ENCODE data around the gene MFN1. TPM values are rescaled to one million over a fixed set of nuclear protein-coding genes. Genes with fewer than 3 reads are reported as not detected.
"Not testable (repeated sequence)": the region's sequence is repeated elsewhere in the genome, so short reads cannot be mapped to it uniquely, and the experiment has no call there.

MFN1 gene
- total RNA-seq, 1 donor from 2014 or later, result 25.1 TPM

DNA sequence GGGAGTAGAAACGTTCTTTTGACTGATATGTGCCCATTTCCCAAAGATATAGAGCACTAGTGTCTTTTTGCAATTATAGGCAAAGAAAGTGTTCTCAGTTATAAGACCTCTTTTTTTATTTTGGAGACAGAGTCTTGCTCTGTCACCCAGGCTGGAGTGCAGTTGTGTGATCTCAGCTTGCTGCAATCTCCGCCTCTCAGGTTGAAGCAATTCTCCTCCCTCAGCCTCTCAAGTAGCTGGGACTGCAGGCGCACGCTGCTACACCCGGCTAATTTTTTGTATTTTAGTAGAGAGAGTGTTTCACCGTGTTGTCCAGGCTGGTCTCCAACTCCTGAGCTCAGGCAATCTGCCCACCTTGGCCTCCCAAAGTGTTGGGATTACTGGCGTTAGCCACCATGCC, 45.4 kb upstream of the MFN1 start:
- H3K9me3 ChIP-seq, result no peaks in the 10 kb centered on the region
- no peaks in the 10 kb centered on the region for H3K4me1 ChIP-seq
- H3K36me3 ChIP-seq, result no peaks in the 10 kb centered on the region
- TF ChIP-seq, protein P1, sequence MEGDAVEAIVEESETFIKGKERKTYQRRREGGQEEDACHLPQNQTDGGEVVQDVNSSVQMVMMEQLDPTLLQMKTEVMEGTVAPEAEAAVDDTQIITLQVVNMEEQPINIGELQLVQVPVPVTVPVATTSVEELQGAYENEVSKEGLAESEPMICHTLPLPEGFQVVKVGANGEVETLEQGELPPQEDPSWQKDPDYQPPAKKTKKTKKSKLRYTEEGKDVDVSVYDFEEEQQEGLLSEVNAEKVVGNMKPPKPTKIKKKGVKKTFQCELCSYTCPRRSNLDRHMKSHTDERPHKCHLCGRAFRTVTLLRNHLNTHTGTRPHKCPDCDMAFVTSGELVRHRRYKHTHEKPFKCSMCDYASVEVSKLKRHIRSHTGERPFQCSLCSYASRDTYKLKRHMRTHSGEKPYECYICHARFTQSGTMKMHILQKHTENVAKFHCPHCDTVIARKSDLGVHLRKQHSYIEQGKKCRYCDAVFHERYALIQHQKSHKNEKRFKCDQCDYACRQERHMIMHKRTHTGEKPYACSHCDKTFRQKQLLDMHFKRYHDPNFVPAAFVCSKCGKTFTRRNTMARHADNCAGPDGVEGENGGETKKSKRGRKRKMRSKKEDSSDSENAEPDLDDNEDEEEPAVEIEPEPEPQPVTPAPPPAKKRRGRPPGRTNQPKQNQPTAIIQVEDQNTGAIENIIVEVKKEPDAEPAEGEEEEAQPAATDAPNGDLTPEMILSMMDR (IDR thresholded peaks at IDR 0.05), result no peak
- no peaks in the 10 kb centered on the region for H3K27me3 ChIP-seq
- intact Hi-C loops (cut with DNase I), result no loop called here
- H3K27ac ChIP-seq, result no peak overlapping the region
- H3K4me3 ChIP-seq, result no peak overlapping the region
- DNase-seq (ENCODE audit: low spot score in 2 of 2), result no peak

DNA sequence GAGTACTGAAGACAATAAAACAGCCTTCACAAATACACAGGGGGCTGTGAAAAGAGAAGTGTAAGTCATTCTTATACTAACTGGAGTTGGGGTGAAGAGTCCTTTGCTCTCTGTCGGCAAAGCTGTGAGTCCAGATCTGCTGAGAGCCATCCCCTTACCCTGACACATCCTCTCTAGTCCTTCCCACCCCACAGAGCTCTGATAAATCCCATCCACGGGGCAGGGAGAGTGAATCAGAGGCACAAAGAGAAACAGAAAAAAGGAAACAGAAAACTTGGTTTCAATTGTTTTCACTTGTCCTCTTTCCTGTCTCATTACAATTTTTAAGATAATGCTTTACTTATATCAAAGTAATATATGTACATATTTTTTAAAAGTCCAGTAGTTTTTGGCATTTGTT, 42.9 kb upstream of the MFN1 start:
- DNase-seq (ENCODE audit: low spot score in 2 of 2), result no peak
- no peaks in the 10 kb centered on the region for H3K4me1 ChIP-seq
- no peaks in the 10 kb centered on the region for H3K9me3 ChIP-seq
- H3K36me3 ChIP-seq, result no peaks in the 10 kb centered on the region
- no peak overlapping the region for H3K27ac ChIP-seq
- intact Hi-C loops (cut with DNase I), result no loop called here
- TF ChIP-seq, protein P1 (IDR thresholded peaks at IDR 0.05), result no peak
- H3K4me3 ChIP-seq, result no peak overlapping the region
- H3K27me3 ChIP-seq, result no peaks in the 10 kb centered on the region

DNA sequence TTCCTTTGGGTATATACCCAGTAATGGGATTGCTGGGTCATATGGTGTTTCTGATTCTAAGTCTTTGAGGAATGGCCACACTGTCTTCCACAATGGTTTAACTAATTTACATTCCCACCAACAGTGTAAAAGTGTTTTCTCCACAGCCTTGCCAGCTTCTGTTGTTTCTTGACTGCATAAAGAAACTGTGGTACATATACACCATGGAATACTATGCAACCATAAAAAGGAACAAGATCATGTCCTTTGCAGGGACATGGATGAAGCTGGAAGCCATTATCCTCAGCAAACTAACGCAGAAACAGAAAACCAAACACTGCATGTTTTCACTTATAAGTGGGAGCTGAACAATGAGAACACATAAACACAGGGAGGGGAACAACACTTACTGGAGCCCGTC, 40.1 kb upstream of the MFN1 start:
- H3K27me3 ChIP-seq; intact Hi-C loops (cut with DNase I); DNase-seq (ENCODE audit: low spot score in 2 of 2); H3K27ac ChIP-seq; H3K4me1 ChIP-seq; H3K4me3 ChIP-seq; H3K9me3 ChIP-seq; H3K36me3 ChIP-seq: not testable (repeated sequence)

DNA sequence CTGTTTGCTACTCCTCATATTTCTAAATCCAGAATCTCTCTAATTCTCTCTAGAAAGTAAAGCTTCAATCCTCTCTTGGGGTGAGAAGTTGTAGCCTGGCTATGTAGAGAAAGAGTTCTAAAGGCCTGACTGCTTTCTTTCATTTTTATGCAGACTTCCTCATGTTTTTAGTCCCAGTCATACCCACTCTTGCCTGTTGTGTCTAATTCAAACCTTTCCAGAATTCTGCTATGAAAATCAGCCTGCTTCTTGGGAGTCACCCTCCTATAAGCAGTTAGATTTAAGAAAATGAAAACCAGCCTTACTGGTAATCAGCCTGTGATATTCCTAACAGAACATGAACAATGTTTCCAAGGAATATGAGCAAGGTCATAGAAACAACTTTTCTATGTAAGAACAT, 39.5 kb upstream of the MFN1 start:
- intact Hi-C loops (cut with DNase I), result no loop called here
- H3K4me3 ChIP-seq, result no peak overlapping the region
- no peaks in the 10 kb centered on the region for H3K27me3 ChIP-seq
- no peaks in the 10 kb centered on the region for H3K9me3 ChIP-seq
- TF ChIP-seq, protein P1 (IDR thresholded peaks at IDR 0.05), result no peak
- DNase-seq (ENCODE audit: low spot score in 2 of 2), result no peak
- H3K27ac ChIP-seq, result no peak overlapping the region
- H3K36me3 ChIP-seq, result no peaks in the 10 kb centered on the region
- no peaks in the 10 kb centered on the region for H3K4me1 ChIP-seq

DNA sequence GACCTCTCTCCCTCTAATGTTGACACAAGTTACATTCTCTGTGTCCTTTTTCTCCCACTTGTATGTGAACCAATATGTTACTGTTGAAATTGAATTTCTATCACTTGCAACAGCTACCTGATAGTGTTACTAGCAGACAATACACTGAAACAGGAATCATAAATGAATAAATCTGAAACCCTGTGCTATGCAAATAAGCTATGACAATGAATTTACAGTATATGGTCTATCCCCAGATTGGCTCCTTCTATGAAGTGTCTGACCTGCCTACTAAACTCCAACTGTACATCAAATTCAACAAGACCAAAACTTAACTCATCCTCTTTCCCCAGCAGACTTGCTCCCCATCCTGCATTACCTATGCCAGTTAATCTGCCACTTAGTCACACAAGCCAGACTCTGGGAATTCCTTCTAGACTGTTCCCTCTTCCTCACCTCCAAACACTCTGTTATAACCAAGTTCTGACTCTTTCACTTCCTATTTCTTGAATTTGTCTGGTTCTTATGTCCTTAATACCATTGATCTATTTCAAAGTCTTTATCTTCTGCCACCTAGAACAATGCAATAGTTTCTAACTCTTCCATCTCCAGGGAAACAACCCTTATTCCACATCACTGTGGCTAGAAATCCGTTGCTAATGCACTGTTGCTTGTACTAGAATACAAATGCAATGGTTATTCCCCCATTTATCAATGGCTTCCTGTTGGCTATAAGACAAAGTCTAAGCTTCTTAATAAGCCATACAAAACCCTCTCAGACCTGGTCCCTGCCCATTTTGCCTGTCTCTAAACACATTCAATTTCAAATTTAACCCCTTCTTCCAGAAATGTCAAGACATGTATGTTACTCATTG, 38.1 kb upstream of the MFN1 start:
- no peaks in the 10 kb centered on the region for H3K36me3 ChIP-seq
- no peak overlapping the region for H3K27ac ChIP-seq
- no peaks in the 10 kb centered on the region for H3K27me3 ChIP-seq
- H3K9me3 ChIP-seq, result no peaks in the 10 kb centered on the region
- TF ChIP-seq, protein P1 (IDR thresholded peaks at IDR 0.05), result no peak
- DNase-seq (ENCODE audit: low spot score in 2 of 2), result no peak
- H3K4me3 ChIP-seq, result no peak overlapping the region
- intact Hi-C loops (cut with DNase I), result loop anchor here (10.0 kb wide), 1 partner anchor 235 kb away; the partner anchor contains the start of gene ZMAT3
- H3K4me1 ChIP-seq, result no peaks in the 10 kb centered on the region

DNA sequence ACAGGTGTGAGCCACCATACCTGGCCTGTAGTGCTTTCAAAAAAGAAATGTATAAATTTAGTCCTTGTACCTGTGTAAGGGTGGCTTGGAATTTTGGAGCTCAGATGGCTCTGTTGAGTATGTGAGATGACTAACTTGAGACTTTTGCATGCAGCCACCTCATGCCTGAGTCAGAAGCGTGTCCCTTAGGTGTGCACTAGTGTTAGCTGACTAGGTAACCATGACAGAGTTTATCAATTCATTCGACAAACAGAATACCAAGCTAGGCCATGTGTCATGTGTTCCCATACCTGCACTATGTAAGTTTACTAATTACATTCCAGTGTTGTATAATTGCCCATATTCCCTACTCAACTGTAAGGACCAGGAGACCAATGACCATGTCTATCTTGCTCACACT, 28.6 kb upstream of the MFN1 start:
- no peaks in the 10 kb centered on the region for H3K27me3 ChIP-seq
- no peaks in the 10 kb centered on the region for H3K9me3 ChIP-seq
- H3K4me3 ChIP-seq, result no peak overlapping the region
- peaks cover under 1 to 8% of the 10 kb centered on the region in 2 donors for H3K4me1 ChIP-seq
- TF ChIP-seq, protein P1 (IDR thresholded peaks at IDR 0.05), result no peak
- intact Hi-C loops (cut with DNase I), result loop anchor here (10.0 kb wide), 1 partner anchor 244 kb away; the partner anchor contains the start of gene ZMAT3
- no peaks in the 10 kb centered on the region for H3K36me3 ChIP-seq
- DNase-seq (ENCODE audit: low spot score in 2 of 2), result no peak
- no peak overlapping the region for H3K27ac ChIP-seq
